Measurements from ENCODE around the gene SNIP1. TPM values are rescaled to one million over a fixed set of nuclear protein-coding genes. Genes with fewer than 3 reads are reported as not detected.

The SNIP1 gene
- total and polyA plus RNA-seq, 2 of the 8 experiments (the other 6 are each of a cell fraction or from before 2014, with no cell fraction given): 3.7 to 15.7 TPM

DNA sequence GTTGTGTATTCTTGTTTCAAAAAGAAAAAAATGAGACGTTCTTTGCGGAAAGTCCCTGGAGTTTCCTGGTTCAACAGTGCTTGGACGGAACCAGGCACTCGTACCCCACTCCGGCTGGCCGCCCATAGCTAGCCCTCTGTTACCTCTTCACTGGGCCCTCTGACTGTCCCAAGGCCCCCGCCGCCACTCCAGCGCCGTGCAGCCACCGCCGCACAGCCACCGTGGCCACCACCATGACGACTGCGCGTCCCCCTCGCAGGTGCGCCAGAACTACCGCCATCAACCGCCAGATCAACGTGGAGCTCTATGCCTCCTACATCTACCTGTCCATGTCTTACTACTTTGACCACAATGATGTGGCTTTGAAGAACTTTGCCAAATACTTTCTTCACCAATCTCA lies 9.6 kb downstream of the SNIP1 start (continued):
- TF ChIP-seq CHD7 (IDR thresholded peaks at IDR 0.05; ENCODE audit: insufficient replicate concordance, low read length) (no peak), SIX5 (IDR thresholded peaks at IDR 0.05; ENCODE audit: low read depth, low read length) (no peak), CREB1 (IDR thresholded peaks at IDR 0.05) (no peak), POU5F1 (IDR thresholded peaks at IDR 0.05; ENCODE audit: low read depth, low read length) (no peak), SIN3A (conservative IDR thresholded peaks at IDR 0.05 in 1 of 2, IDR thresholded peaks at IDR 0.05 in 1 of 2; ENCODE audit: low read depth in 1 of 2, low read length in 2 of 2) (no peak), PHF8 (conservative IDR thresholded peaks at IDR 0.05; ENCODE audit: low read depth, low read length) (no peak), BRCA1 (IDR thresholded peaks at IDR 0.05; ENCODE audit: low read depth, low read length) (no peak)
